HG03039 (cell line): ENCODE data around the gene SHC4.
"Not testable (repeated sequence)": the region's sequence is repeated elsewhere in the genome, so short reads cannot be mapped to it uniquely, and the experiment has no call there.

Experiments used
- ATAC-seq: cut with Tn5 transposase; IDR thresholded peaks from one replicate; pipeline ENCODE4 v1.9.1; 2021; ENCODE audit warnings: mild to moderate bottlenecking, moderate library complexity; ENCODE audit not compliant: unreplicated experiment

SHC4 gene

GRCh38 chr15:48803877-48804276 lies 159.8 kb downstream of the SHC4 start:
- no peak for ATAC-seq

- ATAC-seq, result no peak
Measured at GRCh38 chr15:48802867-48803266, 160.9 kb downstream of the SHC4 start.

GRCh38 chr15:48802257-48802656 lies 161.5 kb downstream of the SHC4 start:
- no peak for ATAC-seq

- no peak for ATAC-seq
Measured at GRCh38 chr15:48800811-48801455, 162.8 kb downstream of the SHC4 start.

- no peak for ATAC-seq
Measured at GRCh38 chr15:48800245-48800644, 163.5 kb downstream of the SHC4 start.

GRCh38 chr15:48798319-48798718 lies 165.4 kb downstream of the SHC4 start:
- no peak for ATAC-seq

GRCh38 chr15:48796930-48797329 lies 166.8 kb downstream of the SHC4 start:
- ATAC-seq, result no peak

GRCh38 chr15:48796521-48796920 lies 167.2 kb downstream of the SHC4 start:
- no peak for ATAC-seq

GRCh38 chr15:48795901-48796300 lies 167.8 kb downstream of the SHC4 start:
- no peak for ATAC-seq

- peak; percentile 94 for ATAC-seq
Measured at GRCh38 chr15:48794697-48795134, 169.0 kb downstream of the SHC4 start.

GRCh38 chr15:48792408-48792807 lies 171.3 kb downstream of the SHC4 start:
- ATAC-seq, result no peak

GRCh38 chr15:48790466-48791115 lies 173.1 kb downstream of the SHC4 start:
- not testable (repeated sequence) for ATAC-seq

GRCh38 chr15:48785712-48786111 lies 178.0 kb downstream of the SHC4 start:
- no peak for ATAC-seq

GRCh38 chr15:48785195-48785594 lies 178.5 kb downstream of the SHC4 start:
- ATAC-seq, result no peak

- ATAC-seq, result no peak
Measured at GRCh38 chr15:48784756-48785155, 179.0 kb downstream of the SHC4 start.

GRCh38 chr15:48782911-48783310 lies 180.8 kb downstream of the SHC4 start:
- no peak for ATAC-seq

- ATAC-seq, result no peak
Measured at GRCh38 chr15:48781481-48782081, 182.1 kb downstream of the SHC4 start.

- ATAC-seq, result no peak
Measured at GRCh38 chr15:48781017-48781416, 182.7 kb downstream of the SHC4 start.

GRCh38 chr15:48778331-48778730 lies 185.4 kb downstream of the SHC4 start:
- no peak for ATAC-seq

- no peak for ATAC-seq
Measured at GRCh38 chr15:48777645-48778330, 185.9 kb downstream of the SHC4 start.

GRCh38 chr15:48775546-48775945 lies 188.2 kb downstream of the SHC4 start:
- ATAC-seq, result no peak

GRCh38 chr15:48774484-48774883 lies 189.2 kb downstream of the SHC4 start:
- no peak for ATAC-seq
